ENCODE results near the gene TAC4.

The TAC4 gene

DNA sequence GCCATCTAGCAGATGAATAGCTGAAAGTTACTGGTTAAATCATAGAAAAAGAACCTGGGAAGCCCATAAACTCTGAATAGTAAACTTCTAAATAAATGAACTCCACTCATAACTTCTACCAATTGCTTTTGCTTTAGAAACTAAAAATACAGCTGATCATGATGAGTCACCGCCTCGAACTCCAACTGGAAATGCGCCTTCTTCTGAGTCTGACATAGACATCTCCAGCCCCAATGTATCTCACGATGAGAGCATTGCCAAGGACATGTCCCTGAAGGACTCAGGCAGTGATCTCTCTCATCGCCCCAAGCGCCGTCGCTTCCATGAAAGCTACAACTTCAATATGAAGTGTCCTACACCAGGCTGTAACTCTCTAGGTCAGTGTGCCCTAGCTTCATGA is 49.7 kb downstream of the TAC4 start:
- DNase-seq, result peak; percentile 20

DNA sequence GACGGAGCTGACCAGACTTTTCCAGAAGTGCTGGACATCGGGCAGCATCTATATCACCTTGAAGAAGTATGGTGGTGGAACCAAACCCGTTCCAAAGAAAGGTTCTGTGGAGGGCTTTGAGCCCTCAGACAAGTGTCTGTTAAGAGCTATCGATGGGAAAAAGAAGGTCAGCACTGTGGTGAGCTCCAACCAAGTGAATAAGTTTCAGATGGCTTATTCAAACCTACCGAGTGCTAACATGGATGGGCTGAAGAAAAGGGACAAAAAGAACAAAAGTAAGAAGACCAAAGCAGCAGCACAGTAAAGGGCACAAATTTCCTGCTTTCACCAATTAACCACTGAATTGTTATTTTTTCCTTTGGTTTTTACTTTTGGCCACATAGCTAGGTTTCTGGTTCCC is 52.5 kb downstream of the TAC4 start:
- DNase-seq, result no peak

DNA sequence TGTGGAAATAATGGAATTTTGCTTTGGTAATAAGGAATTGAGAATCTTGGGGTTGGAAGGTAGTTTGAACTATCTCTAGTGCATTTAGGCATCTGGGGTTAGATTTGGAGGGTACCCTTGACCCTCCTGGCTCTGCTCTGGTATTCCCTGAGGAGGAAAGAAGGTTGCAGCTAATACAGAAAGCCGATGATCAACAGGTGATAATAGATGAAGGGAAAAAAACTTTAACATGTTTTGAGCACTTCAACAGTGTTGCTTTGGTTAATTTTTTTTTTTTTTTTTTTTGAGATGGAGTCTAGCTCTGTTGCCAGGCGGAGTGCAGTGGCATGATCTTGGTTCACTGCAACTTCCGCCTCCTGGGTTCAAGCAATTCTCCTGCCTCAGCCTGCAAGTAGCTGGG is 54.6 kb downstream of the TAC4 start:
- no peak for DNase-seq

DNA sequence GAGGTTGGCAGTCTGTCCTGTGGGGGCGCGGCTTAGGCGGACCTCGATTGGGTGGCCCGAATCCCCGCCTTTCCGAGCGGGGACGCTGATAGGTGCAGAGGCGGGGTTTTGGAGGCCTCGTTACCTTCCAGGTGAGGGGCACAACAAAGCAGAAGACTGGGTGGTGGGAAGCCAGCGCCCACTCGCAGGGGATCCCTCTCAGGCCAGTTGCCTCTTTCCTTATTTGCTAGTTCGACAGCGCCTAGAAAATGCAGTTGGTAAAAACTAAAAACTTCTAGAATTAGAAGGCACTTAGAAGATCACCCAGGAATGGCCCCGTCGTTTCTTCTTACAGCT is 58.7 kb downstream of the TAC4 start:
- no peak for DNase-seq

DNA sequence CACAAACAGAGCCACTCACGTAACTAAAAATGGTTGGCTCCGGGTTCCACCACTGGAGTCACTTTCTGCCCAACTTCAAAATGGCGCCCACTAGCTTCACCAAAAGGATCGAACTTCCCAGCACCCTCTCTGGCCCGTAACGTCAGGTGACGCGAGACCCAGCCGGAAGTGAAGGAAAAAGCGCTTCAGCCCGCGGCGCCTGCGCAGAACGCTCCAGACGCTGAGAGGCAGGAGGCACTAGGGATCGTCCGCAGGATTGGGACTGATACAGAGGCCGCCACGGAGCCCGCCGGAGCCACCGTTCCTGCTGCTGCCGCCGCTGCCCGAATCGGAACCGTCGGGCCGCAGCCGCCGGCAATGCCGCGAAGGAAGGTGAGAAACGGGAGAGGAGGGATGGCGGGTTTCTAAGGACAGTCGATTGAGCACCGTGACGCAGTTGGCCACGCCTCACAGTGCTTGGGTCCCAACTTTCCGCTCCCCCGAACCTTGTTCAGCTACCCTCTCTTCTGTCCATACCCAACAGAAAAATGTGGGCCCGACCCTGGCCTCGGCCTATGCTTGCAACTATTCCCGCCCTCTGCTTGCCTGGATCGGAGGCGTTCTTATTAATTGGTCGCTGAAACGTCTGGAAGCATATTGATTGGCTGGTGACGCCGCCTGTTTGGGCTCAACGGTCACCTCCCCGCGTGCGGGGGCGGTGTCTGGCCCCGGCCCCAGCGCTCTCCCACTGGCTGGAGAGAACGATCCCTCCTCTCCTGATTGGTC is 59.2 kb downstream of the TAC4 start, which contains the start of gene KAT7:
Gene KAT7 (plus strand): TSS at position 204 of the 765 bp plus-strand sequence. CDS start 154 bp downstream, at position 358.
- DNase-seq, result peak; percentile 100

All from EL (cell line).